Suprapubic skin (tissue), 4 donors: ENCODE results near the gene INPP5A. TPM values are rescaled to one million over a fixed set of nuclear protein-coding genes. Genes with fewer than 3 reads are reported as not detected.

Source experiments
- DNase-seq, 2 donors: peaks; one replicate each; pipeline ENCODE4 v3.0.0-alpha.2; 2019; ENCODE audit warnings: low spot score in 2 of 2
- H3K27ac ChIP-seq: fragments of 200-600 bp; sonication (generic); one replicate; pipeline ENCODE4 v1.5.1; 2019
- H3K27me3 ChIP-seq: fragments of 200-600 bp; sonication (generic); one replicate; pipeline ENCODE4 v1.5.1; 2019
- H3K36me3 ChIP-seq: fragments of 200-600 bp; sonication (generic); one replicate; pipeline ENCODE4 v1.5.1; 2019
- H3K4me1 ChIP-seq: fragments of 200-600 bp; sonication (generic); one replicate; pipeline ENCODE4 v1.5.1; 2019
- H3K4me3 ChIP-seq: fragments of 200-600 bp; sonication (generic); one replicate; pipeline ENCODE4 v1.5.1; 2019; ENCODE audit warnings: mild to moderate bottlenecking
- H3K9me3 ChIP-seq: fragments of 200-600 bp; sonication (generic); one replicate; pipeline ENCODE4 v1.5.1; 2019
- EP300 ChIP-seq: sonication (generic); formaldehyde crosslinking; IDR thresholded peaks from one replicate; pipeline ENCODE4 v1.6.1; 2017; ENCODE audit warnings: antibody characterized with exemption
- POLR2A ChIP-seq, 2 donors: fragments of 450-650 bp; IDR thresholded peaks; one replicate each; pipeline ENCODE4 v1.6.1; 2017; ENCODE audit warnings: antibody characterized with exemption in 2 of 2, mild to moderate bottlenecking in 2 of 2, moderate library complexity in 2 of 2
- POLR2AphosphoS5 ChIP-seq, 3 donors: sonication (generic); formaldehyde crosslinking; IDR thresholded peaks; one replicate each; pipeline ENCODE4 v1.6.1; 2017; ENCODE audit warnings: antibody characterized with exemption in 3 of 3
- WGBS: methylation state at CpG from one replicate; pipeline ENCODE4 v1.1.5; 2018; 5-methylcytosine and 5-hydroxymethylcytosine counted together
- total RNA-seq, 4 donors: library from RNA; depleted of rRNA; stranded (reverse); fragments of >200 nt; gene quantifications; one replicate each; pipeline ENCODE4 v1.1.0, GENCODE V29; 2016
- TF ChIP-seq, protein P1 (sequence below), 2 donors: fragments of 200-600 bp in 1 of 2; fragments of 450-650 bp in 1 of 2; sonication (generic) in 1 of 2; IDR thresholded peaks; one replicate each; pipeline ENCODE4 v1.5.1; 2016 to 2019; ENCODE audit warnings: antibody characterized with exemption in 2 of 2, mild to moderate bottlenecking in 1 of 2, moderate library complexity in 1 of 2

The INPP5A gene
- total RNA-seq, 4 donors from 2014 or later = 28.1 to 39.1 (median 32.3) TPM

GRCh38 chr10:132696204-132696603 lies 158.6 kb downstream of the INPP5A start:
- 75% methylated on average over 2 of the region's 2 CpGs for WGBS
- H3K4me3 ChIP-seq = no peak overlapping the region
- DNase-seq = peak in 1 of 2 donors; percentile 18
- no peaks in the 10 kb centered on the region for H3K27me3 ChIP-seq
- peaks cover 27% of the 10 kb centered on the region for H3K36me3 ChIP-seq
- TF ChIP-seq, protein P1, sequence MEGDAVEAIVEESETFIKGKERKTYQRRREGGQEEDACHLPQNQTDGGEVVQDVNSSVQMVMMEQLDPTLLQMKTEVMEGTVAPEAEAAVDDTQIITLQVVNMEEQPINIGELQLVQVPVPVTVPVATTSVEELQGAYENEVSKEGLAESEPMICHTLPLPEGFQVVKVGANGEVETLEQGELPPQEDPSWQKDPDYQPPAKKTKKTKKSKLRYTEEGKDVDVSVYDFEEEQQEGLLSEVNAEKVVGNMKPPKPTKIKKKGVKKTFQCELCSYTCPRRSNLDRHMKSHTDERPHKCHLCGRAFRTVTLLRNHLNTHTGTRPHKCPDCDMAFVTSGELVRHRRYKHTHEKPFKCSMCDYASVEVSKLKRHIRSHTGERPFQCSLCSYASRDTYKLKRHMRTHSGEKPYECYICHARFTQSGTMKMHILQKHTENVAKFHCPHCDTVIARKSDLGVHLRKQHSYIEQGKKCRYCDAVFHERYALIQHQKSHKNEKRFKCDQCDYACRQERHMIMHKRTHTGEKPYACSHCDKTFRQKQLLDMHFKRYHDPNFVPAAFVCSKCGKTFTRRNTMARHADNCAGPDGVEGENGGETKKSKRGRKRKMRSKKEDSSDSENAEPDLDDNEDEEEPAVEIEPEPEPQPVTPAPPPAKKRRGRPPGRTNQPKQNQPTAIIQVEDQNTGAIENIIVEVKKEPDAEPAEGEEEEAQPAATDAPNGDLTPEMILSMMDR (IDR thresholded peaks at IDR 0.05) = no peak
- TF ChIP-seq POLR2AphosphoS5 (IDR thresholded peaks at IDR 0.05) = no peak
- no peak for TF ChIP-seq EP300
- TF ChIP-seq POLR2A (IDR thresholded peaks at IDR 0.05) = no peak
- peaks cover 2% of the 10 kb centered on the region for H3K4me1 ChIP-seq
- H3K27ac ChIP-seq = no peak overlapping the region
- H3K9me3 ChIP-seq = no peaks in the 10 kb centered on the region

- WGBS = 94% methylated on average over 11 of the region's 13 CpGs
- H3K4me3 ChIP-seq = no peak overlapping the region
- peak; percentile 38 to 67 for DNase-seq
These were observed 159.4 kb downstream of the INPP5A start for GRCh38 chr10:132696728-132697577.

GRCh38 chr10:132697578-132698200 lies 160.1 kb downstream of the INPP5A start:
- peaks cover 2% of the 10 kb centered on the region for H3K4me1 ChIP-seq
- TF ChIP-seq, protein P1 (IDR thresholded peaks at IDR 0.05) = no peak
- no peak for TF ChIP-seq POLR2A (IDR thresholded peaks at IDR 0.05)
- no peak for TF ChIP-seq POLR2AphosphoS5 (IDR thresholded peaks at IDR 0.05)
- TF ChIP-seq EP300 = no peak
- H3K27ac ChIP-seq = no peak overlapping the region
- no peaks in the 10 kb centered on the region for H3K9me3 ChIP-seq
- DNase-seq = peak; percentile 37 to 41
- no peak overlapping the region for H3K4me3 ChIP-seq
- 89% methylated on average over 21 of the region's 21 CpGs for WGBS
- no peaks in the 10 kb centered on the region for H3K27me3 ChIP-seq
- peaks cover 21% of the 10 kb centered on the region for H3K36me3 ChIP-seq

More at GRCh38 chr10:132696728-132697577, 159.4 kb downstream of the INPP5A start:
- Histone ChIP-seq H3K27me3 (no peaks in the 10 kb centered on the region), H3K9me3 (no peaks in the 10 kb centered on the region), H3K27ac (no peak overlapping the region), H3K4me1 (peaks cover 2% of the 10 kb centered on the region), H3K36me3 (peaks cover 21% of the 10 kb centered on the region)
- TF ChIP-seq EP300 (no peak), POLR2A (IDR thresholded peaks at IDR 0.05) (no peak), POLR2AphosphoS5 (IDR thresholded peaks at IDR 0.05) (no peak)
- TF ChIP-seq, protein P1 (IDR thresholded peaks at IDR 0.05) = no peak

DNA sequence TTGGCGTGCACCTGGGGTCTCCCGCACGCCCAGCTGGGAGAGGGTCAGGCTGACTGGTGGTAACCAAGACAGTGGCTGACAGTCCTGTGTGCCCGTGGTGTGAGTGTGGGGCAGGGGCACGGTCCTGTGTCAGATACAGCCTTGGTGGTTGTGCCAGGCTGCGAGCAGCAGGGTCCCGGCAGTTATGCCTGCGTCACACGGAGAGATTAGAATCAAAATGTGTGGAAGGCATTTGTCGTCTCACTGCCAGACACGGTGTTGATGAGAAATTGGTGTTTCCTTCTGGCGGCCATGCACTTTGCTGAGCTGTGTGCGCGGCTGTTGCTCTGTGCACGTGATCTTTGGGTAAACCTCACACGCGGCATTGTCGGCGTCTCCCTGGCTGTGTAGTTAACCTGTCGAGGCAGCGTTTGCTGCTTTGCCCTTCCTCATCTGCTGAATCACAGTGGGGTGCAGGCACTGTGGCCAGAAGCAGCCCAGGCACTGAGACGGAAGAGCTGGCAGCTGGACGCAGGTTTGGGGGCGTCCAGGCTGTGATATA lies 160.7 kb downstream of the INPP5A start:
- no peaks in the 10 kb centered on the region for H3K9me3 ChIP-seq
- H3K4me3 ChIP-seq = no peak overlapping the region
- H3K4me1 ChIP-seq = peaks cover 2% of the 10 kb centered on the region
- 94% methylated on average over 20 of the region's 24 CpGs for WGBS
- H3K27me3 ChIP-seq = no peaks in the 10 kb centered on the region
- TF ChIP-seq POLR2AphosphoS5 (IDR thresholded peaks at IDR 0.05) = no peak
- TF ChIP-seq POLR2A (IDR thresholded peaks at IDR 0.05) = no peak
- TF ChIP-seq, protein P1 (IDR thresholded peaks at IDR 0.05) = no peak
- no peak for TF ChIP-seq EP300
- peaks cover 27% of the 10 kb centered on the region for H3K36me3 ChIP-seq
- no peak overlapping the region for H3K27ac ChIP-seq
- DNase-seq = peak; percentile 37 to 71
